DND-41 (cell line): Measurements from ENCODE around the gene ZNF672.
A peak's percentile ranks its signal among the peaks of the same experiment; 100 is the strongest.

ENCODE experiments used
- ATAC-seq: fragments of 200-7000 bp; cut with Tn5 transposase; 3 replicates; pipeline ENCODE4 v1.9.1; 2021; ENCODE audit warnings: low read depth; ENCODE audit not compliant: insufficient read depth
- DNase-seq: peaks from one replicate; pipeline ENCODE4 v3.0.0-alpha.2; 2020
- H2AFZ ChIP-seq: 2 replicates; pipeline ENCODE4 v1.6.0; 2012; ENCODE audit warnings: low read depth, low read length
- H3K27ac ChIP-seq: 2 replicates; pipeline ENCODE4 v1.5.1; 2012; ENCODE audit warnings: low read length, inconsistent platforms
- H3K27me3 ChIP-seq: fragments of 200-600 bp; sonication (generic); 2 replicates; pipeline ENCODE4 v1.6.0; 2012; ENCODE audit warnings: low read length, mild to moderate bottlenecking, inconsistent platforms; ENCODE audit not compliant: insufficient read depth, poor library complexity
- H3K36me3 ChIP-seq: 2 replicates; pipeline ENCODE4 v1.5.1; 2012; ENCODE audit warnings: low read length, inconsistent platforms; ENCODE audit not compliant: insufficient read depth
- H3K4me1 ChIP-seq: 2 replicates; pipeline ENCODE4 v1.5.1; 2012; ENCODE audit warnings: mild to moderate bottlenecking, low read length; ENCODE audit not compliant: insufficient read depth
- H3K4me2 ChIP-seq: 2 replicates; pipeline ENCODE4 v1.6.0; 2012; ENCODE audit warnings: mild to moderate bottlenecking, moderate library complexity, low read length, inconsistent platforms; ENCODE audit not compliant: insufficient read depth
- H3K4me3 ChIP-seq, 2 experiments: fragments of 200-600 bp in 1 of 2; shearing (Covaris generic) in 1 of 2; 2 replicates each; pipeline ENCODE4 v1.5.1; 2012 to 2016; ENCODE audit warnings: inconsistent platforms in 2 of 2, low read length in 2 of 2, mild to moderate bottlenecking in 2 of 2, low read depth in 1 of 2, moderate library complexity in 1 of 2
- H3K79me2 ChIP-seq: 2 replicates; pipeline ENCODE4 v1.6.0; 2012; ENCODE audit warnings: low read length, inconsistent platforms; ENCODE audit not compliant: insufficient read depth
- H3K9ac ChIP-seq: 2 replicates; pipeline ENCODE4 v1.6.0; 2012; ENCODE audit warnings: low read depth, mild to moderate bottlenecking, inconsistent platforms, low read length, moderate library complexity
- H3K9me3 ChIP-seq: 2 replicates; pipeline ENCODE4 v1.5.1; 2012; ENCODE audit warnings: low read length, moderate library complexity, mild to moderate bottlenecking, inconsistent platforms; ENCODE audit not compliant: insufficient read depth, severe bottlenecking
- H4K20me1 ChIP-seq: 2 replicates; pipeline ENCODE4 v1.6.0; 2012; ENCODE audit warnings: low read length; ENCODE audit not compliant: insufficient read depth
- CTCF ChIP-seq: IDR thresholded peaks from 2 replicates; pipeline ENCODE4 v1.5.1; 2012; ENCODE audit warnings: borderline replicate concordance, low read length, moderate library complexity, mild to moderate bottlenecking; ENCODE audit not compliant: poor library complexity, severe bottlenecking; ENCODE audit errors: extremely low read depth
- EZH2 ChIP-seq: IDR thresholded peaks from 3 replicates; pipeline ENCODE4 v1.6.1; 2012; ENCODE audit warnings: borderline replicate concordance, low read depth, mild to moderate bottlenecking, moderate library complexity, low read length, inconsistent platforms; ENCODE audit not compliant: severe bottlenecking

ZNF672 gene

DNA sequence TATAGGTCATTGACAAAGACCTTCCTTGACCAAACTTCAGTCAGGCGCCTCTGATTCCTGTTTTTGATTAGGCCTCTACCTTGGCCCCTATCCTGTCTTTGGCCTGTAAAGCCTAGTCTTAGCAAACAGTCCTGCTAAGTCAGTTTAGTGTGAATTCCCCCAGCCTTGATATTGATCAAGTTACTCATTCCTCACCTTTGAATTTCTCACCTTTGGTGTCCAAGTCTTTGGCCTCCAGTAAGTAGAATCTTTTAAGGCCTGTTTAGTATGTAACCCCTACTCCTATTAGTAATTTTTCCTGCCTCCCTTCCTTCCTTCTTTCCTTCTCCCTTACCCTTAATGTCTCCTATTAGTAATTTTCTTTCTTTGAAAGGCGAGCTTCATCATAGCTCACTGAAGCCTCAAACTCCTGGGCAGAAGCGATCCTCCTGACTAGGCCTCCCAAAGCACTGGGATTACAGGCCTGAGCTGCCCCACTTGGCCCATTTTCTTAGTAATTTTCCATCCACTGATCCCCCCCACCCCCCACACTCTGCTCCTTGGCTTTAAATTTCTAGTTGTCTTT, 33.9 kb downstream of the ZNF672 start:
- DNase-seq, result no peak
- Histone ChIP-seq H4K20me1 (no peaks in the 10 kb centered on the region), H3K9me3 (no peaks in the 10 kb centered on the region), H3K79me2 (no peaks in the 10 kb centered on the region), H2AFZ (no peak overlapping the region), H3K4me2 (peak overlapping the region; percentile 27; the same call in 1 of the 2 replicates), H3K36me3 (no peaks in the 10 kb centered on the region), H3K4me3 (no peak overlapping the region), H3K27me3 (no peaks in the 10 kb centered on the region), H3K27ac (no peak overlapping the region), H3K9ac (no peak overlapping the region), H3K4me1 (peaks cover 18% of the 10 kb centered on the region)
- ATAC-seq, result no peak
- TF ChIP-seq CTCF (no peak), EZH2 (no peak)

DNA sequence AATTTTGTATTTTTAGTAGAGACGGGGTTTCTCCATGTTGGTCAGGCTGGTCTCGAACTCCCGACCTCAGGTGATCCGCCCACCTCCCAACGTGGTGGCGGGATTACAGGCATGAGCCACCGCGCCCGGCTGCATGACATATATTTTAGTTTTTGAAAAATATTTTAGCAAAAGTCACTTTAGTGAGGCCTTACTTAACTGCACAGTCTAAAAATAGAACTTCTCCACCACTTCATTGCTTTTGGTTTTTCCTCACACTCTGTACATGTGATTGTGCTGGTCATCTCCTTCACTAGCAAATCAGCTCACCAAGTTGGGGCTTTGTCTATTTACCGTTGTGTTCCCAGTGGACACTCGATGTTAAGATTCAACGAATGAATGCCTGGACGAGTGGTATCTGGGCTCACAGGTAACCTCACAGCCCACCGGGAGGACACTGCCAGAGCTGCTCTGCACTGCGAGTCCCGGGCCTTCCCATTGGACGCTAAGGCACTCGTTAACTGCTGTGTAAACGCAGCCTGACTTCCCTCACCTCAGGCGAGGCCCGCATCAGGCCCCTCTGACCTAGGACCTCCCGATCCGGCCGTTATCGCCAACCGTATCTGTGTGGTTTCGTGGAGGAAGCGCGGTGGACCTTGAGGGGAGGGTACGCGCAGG, 34.9 kb downstream of the ZNF672 start:
- peaks cover 18% of the 10 kb centered on the region for H3K4me1 ChIP-seq
- H4K20me1 ChIP-seq, result no peaks in the 10 kb centered on the region
- H3K9ac ChIP-seq, result peak overlapping the region; percentile 66
- peak overlapping the region; percentile 24 to 67; a peak in 3 of 4 replicates for H3K4me3 ChIP-seq
- no peak for TF ChIP-seq CTCF
- no peak for TF ChIP-seq EZH2
- H2AFZ ChIP-seq, result peak overlapping the region; percentile 57
- DNase-seq, result peak; percentile 62
- H3K27me3 ChIP-seq, result no peaks in the 10 kb centered on the region
- no peaks in the 10 kb centered on the region for H3K79me2 ChIP-seq
- peak overlapping the region; percentile 89 for H3K27ac ChIP-seq
- H3K9me3 ChIP-seq, result no peaks in the 10 kb centered on the region
- H3K36me3 ChIP-seq, result no peaks in the 10 kb centered on the region
- ATAC-seq, result peak; percentile 67
- peak overlapping the region; percentile 77 for H3K4me2 ChIP-seq

- peaks cover 18% of the 10 kb centered on the region for H3K4me1 ChIP-seq
- H3K4me3 ChIP-seq, result peak overlapping the region; percentile 24 to 67; a peak in 3 of 4 replicates
- DNase-seq (peak; percentile 96), ATAC-seq (peak; percentile 81)
- H3K4me2 ChIP-seq, result peak overlapping the region; percentile 77
- H3K27me3 ChIP-seq, result no peaks in the 10 kb centered on the region
- H3K9me3 ChIP-seq, result no peaks in the 10 kb centered on the region
- H3K36me3 ChIP-seq, result no peaks in the 10 kb centered on the region
- H4K20me1 ChIP-seq, result no peaks in the 10 kb centered on the region
- TF ChIP-seq CTCF (peak; percentile 5), EZH2 (no peak)
- peak overlapping the region; percentile 57 for H2AFZ ChIP-seq
- H3K79me2 ChIP-seq, result no peaks in the 10 kb centered on the region
- peak overlapping the region; percentile 66 for H3K9ac ChIP-seq
- peak overlapping the region; percentile 89 for H3K27ac ChIP-seq
These were observed 35.5 kb downstream of the ZNF672 start for GRCh38 chr1:248873409-248873992.
